Activated CD4-positive, alpha-beta T cell treated with anti-CD3 and anti-CD28 coated beads, Interleukin-2, amount 10 ng/mL, durations not matched to agents 24 days and 14 days (primary cell): ENCODE data around the gene ULBP1. TPM values are rescaled to one million over a fixed set of nuclear protein-coding genes. Genes with fewer than 3 reads are reported as not detected.
"Not testable (repeated sequence)": the region's sequence is repeated elsewhere in the genome, so short reads cannot be mapped to it uniquely, and the experiment has no call there.

Source experiments
- DNase-seq: peaks from one replicate; pipeline ENCODE4 v3.0.0; 2022
- H3K27ac Mint-ChIP-seq: one replicate; pipeline ENCODE4 v1.8.0; 2022; ENCODE audit warnings: mild to moderate bottlenecking, mixed read lengths
- H3K27me3 Mint-ChIP-seq: one replicate; pipeline ENCODE4 v1.8.0; 2022; ENCODE audit warnings: mixed read lengths
- H3K36me3 Mint-ChIP-seq: one replicate; pipeline ENCODE4 v1.8.0; 2022; ENCODE audit warnings: low read depth, mild to moderate bottlenecking, mixed read lengths
- H3K4me1 Mint-ChIP-seq: one replicate; pipeline ENCODE4 v1.8.0; 2021; ENCODE audit warnings: mixed read lengths
- H3K4me3 Mint-ChIP-seq: one replicate; pipeline ENCODE4 v1.8.0; 2022; ENCODE audit warnings: mild to moderate bottlenecking, moderate library complexity, mixed read lengths
- H3K9me3 Mint-ChIP-seq: one replicate; pipeline ENCODE4 v1.8.0; 2021; ENCODE audit warnings: mixed read lengths
- intact Hi-C: fragments of 100-400 bp; cut with micrococcal nuclease; formaldehyde crosslinking; loops from one replicate; pipeline ENCODE4 v1.15.1; 2023
- total RNA-seq: library from RNA; stranded (reverse); gene quantifications from 2 replicates; pipeline ENCODE4 v1.2.3, GENCODE V29; 2022

ULBP1 gene
- 0.49 and 0.76 TPM in 2 replicates for total RNA-seq

DNA sequence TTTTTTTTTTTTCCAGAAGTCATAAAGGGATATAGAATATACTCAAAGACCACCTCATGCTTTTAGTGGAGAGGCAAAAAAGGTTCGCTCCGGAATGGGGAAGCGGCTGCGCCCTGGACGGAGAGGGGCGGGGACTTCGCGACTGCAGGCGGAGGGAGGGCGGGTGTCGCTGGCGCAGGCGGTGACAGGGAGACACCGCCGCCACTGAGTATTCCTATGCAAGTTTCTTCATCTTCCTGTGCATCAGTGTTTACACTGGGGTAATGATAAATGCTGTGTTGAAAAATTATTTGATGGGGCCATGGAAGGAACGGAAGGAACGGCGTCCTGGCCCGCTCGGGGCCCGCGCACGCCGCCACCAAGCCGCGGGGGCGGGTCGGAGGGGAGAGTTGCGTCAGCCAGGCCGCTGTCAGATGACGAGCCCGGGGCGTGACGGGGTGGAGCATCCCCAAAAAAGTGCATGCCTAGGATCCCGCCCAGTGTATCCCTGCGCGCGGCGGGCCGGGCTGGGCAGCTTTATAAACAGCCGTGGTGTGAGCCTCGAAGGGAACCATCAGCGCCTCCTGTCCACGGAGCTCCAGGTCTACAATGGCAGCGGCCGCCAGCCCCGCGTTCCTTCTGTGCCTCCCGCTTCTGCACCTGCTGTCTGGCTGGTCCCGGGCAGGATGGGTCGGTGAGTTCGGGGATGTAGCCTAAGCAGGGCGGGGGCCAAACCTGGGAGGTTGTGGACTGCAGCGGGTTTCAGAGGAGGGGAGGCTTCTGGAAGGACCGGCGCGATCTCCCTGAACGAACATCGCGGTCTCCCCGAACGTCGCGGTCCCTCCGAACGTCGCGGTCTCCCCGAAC is at the start of gene ULBP1:
Gene ULBP1, plus strand, starts transcription at position 482 of the 846 bp plus-strand sequence. Its CDS starts 107 bp downstream, at position 589.
- H3K4me3 Mint-ChIP-seq = peak within 1 kb of the TSS; percentile 95
- H3K27me3 Mint-ChIP-seq = peaks cover 74% of the 10 kb centered on the region
- H3K36me3 Mint-ChIP-seq = peaks cover 2% of the 10 kb centered on the region
- H3K27ac Mint-ChIP-seq = peak within 1 kb of the TSS; percentile 89
- intact Hi-C loops = loop anchor here (1.0 kb wide), 2 partner anchors 22 to 38 kb away; no protein-coding TSS in a partner anchor
- peak; percentile 96 for DNase-seq
- no peaks in the 10 kb centered on the region for H3K9me3 Mint-ChIP-seq
- H3K4me1 Mint-ChIP-seq = peaks cover 36% of the 10 kb centered on the region

GRCh38 chr6:149915970-149916865 is 47.5 kb upstream of the ULBP1 start:
- Mint-ChIP-seq H3K27ac (no peak overlapping the region), H3K4me3 (no peak overlapping the region), H3K4me1 (no peaks in the 10 kb centered on the region), H3K27me3 (peaks cover 44% of the 10 kb centered on the region), H3K36me3 (no peaks in the 10 kb centered on the region), H3K9me3 (no peaks in the 10 kb centered on the region)
- no peak for DNase-seq
- intact Hi-C loops = no loop called here

DNA sequence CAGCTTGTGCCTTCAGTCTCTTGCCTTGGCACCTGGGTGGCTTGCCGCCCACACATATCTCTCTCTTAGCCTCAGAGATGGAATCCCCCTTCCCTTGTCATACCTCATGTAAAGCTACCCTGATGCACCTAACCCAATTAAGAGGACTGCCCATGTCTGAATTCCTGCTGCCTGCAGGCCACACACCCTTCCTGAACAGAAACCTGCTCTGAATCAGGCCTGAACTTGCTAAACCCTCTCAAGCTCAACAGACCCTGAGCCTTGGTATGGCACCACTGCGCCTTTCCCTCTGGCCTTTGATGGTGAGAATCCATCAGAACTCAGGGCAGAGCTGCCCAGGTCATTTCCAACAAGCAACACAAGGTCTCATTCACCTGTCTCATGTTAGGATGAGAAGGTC is 46.1 kb upstream of the ULBP1 start:
- H3K4me1 Mint-ChIP-seq = peaks cover under 1% of the 10 kb centered on the region
- H3K27me3 Mint-ChIP-seq = peaks cover 55% of the 10 kb centered on the region
- no peak overlapping the region for H3K27ac Mint-ChIP-seq
- no peak for DNase-seq
- no peak overlapping the region for H3K4me3 Mint-ChIP-seq
- intact Hi-C loops = no loop called here
- H3K9me3 Mint-ChIP-seq = no peaks in the 10 kb centered on the region
- H3K36me3 Mint-ChIP-seq = no peaks in the 10 kb centered on the region

DNA sequence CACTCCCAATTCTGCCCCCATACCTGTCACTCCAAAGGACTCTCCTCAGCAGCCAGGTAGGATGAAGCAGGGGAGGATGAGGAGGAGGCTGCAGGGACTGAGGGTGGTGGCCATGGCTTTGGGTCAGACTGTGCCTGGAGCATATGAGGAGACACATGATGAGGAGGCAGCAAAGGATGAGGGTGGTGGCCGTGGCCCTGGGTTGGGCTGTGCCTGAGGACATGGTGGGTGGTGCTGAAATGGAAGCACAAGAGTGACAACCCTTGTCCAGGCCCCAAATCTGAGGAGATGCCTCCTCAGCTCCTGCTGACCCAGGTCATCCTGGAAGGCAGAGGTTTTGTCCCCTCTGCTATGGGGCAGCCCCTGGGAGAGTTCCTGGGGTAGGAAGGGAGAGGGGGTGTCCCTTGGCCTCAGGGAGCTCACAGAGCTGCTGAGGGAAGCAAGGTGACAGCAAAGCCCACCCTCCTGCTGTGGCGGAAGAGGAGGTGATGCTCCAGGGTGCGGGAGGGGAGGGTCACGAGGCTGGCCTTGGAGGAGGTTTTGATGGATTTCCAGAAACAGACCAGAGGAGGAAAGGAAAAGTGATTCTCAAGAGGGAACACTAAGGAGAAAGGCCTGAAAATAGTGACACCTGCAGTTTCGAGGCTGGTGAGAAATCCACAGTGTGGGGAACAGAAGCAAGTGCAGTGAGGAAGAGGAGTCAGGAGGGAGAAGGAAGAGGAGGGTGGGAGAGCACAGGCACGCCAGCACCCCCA is 45.4 kb upstream of the ULBP1 start:
- DNase-seq = no peak
- intact Hi-C loops = no loop called here
- no peak overlapping the region for H3K27ac Mint-ChIP-seq
- H3K4me3 Mint-ChIP-seq = no peak overlapping the region
- H3K9me3 Mint-ChIP-seq = no peaks in the 10 kb centered on the region
- no peaks in the 10 kb centered on the region for H3K36me3 Mint-ChIP-seq
- peaks cover 55% of the 10 kb centered on the region for H3K27me3 Mint-ChIP-seq
- H3K4me1 Mint-ChIP-seq = peaks cover 7% of the 10 kb centered on the region

DNA sequence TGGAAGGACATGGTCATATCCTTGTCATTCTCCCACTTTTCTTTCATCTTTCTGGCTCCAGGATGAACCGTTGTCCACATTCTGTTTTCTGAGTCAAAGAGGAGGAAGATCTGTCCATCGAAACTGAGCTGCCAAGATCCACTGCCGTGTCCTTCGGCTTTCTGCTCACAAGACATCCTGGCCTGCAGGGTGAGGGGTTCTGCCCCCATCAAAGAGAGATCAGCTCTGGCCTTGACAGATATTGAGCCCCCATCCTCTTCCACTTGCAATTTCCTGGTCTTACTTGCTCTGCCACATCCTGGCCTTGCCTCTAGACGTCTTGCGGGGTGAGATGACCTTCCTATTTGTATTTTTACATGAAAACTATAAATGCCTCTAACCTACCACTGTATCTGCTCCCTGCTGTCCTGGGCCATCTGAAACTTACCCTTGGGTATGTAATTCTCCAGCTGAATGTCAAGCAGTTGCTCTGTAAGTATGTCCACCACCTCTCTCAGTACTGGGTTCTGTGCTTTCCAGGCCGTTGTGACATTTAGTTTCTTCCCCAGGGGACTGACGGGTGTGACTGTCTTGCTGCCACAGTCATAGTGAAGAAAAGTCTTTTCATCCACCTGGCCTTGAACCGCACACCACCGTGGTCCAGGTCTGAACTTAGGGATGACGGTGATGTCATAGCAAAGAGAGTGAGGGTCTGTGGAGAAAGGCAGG is 44.5 kb upstream of the ULBP1 start:
- DNase-seq, H3K4me3 Mint-ChIP-seq, H3K27ac Mint-ChIP-seq: not testable (repeated sequence)

DNA sequence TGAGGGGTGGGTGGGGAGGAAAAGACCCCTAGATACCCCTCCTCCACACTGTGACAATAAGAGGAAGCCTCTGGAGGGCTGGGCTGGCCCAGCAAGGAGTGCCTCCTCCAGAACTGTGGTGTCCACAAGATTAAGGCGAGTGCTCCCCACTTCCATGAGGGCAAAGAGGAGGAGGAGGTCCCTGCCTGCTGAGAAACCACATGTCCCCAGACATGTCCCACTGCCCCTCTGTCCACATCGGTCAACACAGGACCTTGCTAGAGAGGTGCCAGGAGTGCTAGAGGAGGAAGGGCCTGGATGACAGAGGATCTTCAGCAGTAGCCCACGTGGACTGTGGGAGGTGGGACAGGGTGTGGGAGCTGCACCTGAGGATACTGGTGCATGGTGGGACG is 43.9 kb upstream of the ULBP1 start:
- Mint-ChIP-seq H3K27me3 (peaks cover 58% of the 10 kb centered on the region), H3K4me1 (peaks cover 11% of the 10 kb centered on the region), H3K27ac (no peak overlapping the region), H3K4me3 (no peak overlapping the region), H3K9me3 (no peaks in the 10 kb centered on the region), H3K36me3 (no peaks in the 10 kb centered on the region)
- no peak for DNase-seq
- intact Hi-C loops = loop anchor here (5.0 kb wide), 1 partner anchor 353 kb away; the partner anchor contains the start of gene GINM1

More for the DNA sequence above, 44.5 kb upstream of the ULBP1 start:
- peaks cover 56% of the 10 kb centered on the region for H3K27me3 Mint-ChIP-seq
- H3K4me1 Mint-ChIP-seq = peaks cover 11% of the 10 kb centered on the region
- H3K9me3 Mint-ChIP-seq, H3K36me3 Mint-ChIP-seq, intact Hi-C loops: not testable (repeated sequence)

- Mint-ChIP-seq H3K27ac (no peak overlapping the region), H3K4me3 (no peak overlapping the region), H3K36me3 (no peaks in the 10 kb centered on the region), H3K4me1 (peaks cover 19% of the 10 kb centered on the region), H3K27me3 (peaks cover 69% of the 10 kb centered on the region), H3K9me3 (no peaks in the 10 kb centered on the region)
- DNase-seq = no peak
- intact Hi-C loops = loop anchor here (5.0 kb wide), 1 partner anchor 354 kb away; the partner anchor contains the start of gene GINM1
Measured at GRCh38 chr6:149921361-149921760, 42.4 kb upstream of the ULBP1 start.

GRCh38 chr6:149922091-149922490 is 41.7 kb upstream of the ULBP1 start:
- H3K27me3 Mint-ChIP-seq = peaks cover 68% of the 10 kb centered on the region
- peak overlapping the region; percentile 54 for H3K4me3 Mint-ChIP-seq
- H3K4me1 Mint-ChIP-seq = peaks cover 20% of the 10 kb centered on the region
- DNase-seq, H3K36me3 Mint-ChIP-seq, H3K27ac Mint-ChIP-seq, H3K9me3 Mint-ChIP-seq: not testable (repeated sequence)
- intact Hi-C loops = loop anchor here (2.0 to 5.0 kb wide), 2 partner anchors 57 to 355 kb away; partner anchors contain the start of genes GINM1 and LRP11

- no peaks in the 10 kb centered on the region for H3K36me3 Mint-ChIP-seq
- intact Hi-C loops = loop anchor here (2.0 to 5.0 kb wide), 2 partner anchors 58 to 355 kb away; partner anchors contain the start of genes GINM1 and LRP11
- H3K4me1 Mint-ChIP-seq = peaks cover 20% of the 10 kb centered on the region
- peaks cover 73% of the 10 kb centered on the region for H3K27me3 Mint-ChIP-seq
- H3K27ac Mint-ChIP-seq = no peak within 1 kb of the TSS
- DNase-seq = peak; percentile 95
- H3K4me3 Mint-ChIP-seq = peak within 1 kb of the TSS; percentile 78
- H3K9me3 Mint-ChIP-seq = no peaks in the 10 kb centered on the region
Measured at GRCh38 chr6:149922642-149923326, 41.0 kb upstream of the ULBP1 start, which contains the start of gene RAET1G. RAET1G (minus strand) TSS chr6:149923121; CDS start chr6:149923010, 111 bp downstream.

DNA sequence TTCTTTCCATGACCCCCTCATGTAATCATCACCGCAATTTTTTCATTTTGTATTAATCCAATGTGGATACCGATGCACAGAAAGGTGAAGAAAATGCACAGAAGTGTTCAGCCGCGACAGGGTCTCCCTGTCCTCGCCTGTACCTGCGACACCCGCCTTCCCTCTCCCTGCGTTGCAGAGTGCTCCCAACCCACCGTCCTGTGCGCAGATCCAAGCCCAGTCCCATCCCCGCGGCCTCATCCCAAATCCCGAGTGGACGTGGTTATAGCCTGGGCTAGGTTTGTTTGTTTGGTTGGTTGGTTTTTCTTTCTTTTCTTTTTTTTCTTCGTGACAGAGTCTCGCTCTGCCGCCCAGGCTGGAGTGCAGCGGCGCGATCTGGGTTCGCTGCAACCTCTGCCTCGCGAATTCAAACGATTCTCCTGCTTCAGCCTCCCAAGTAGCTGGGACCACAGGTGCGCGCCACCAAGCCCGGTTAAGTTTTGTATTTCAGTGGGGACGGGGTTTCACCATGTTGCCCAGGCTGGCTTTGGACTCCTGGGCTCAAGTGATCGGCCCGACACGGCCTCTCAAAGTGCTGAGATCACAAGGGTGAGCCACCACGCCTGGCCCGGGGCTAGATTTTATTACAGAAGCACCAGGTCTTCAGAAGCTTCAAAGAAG is 40.3 kb upstream of the ULBP1 start:
- intact Hi-C loops = loop anchor here (2.0 to 5.0 kb wide), 2 partner anchors 59 to 356 kb away; partner anchors contain the start of genes GINM1 and LRP11
- peaks cover 20% of the 10 kb centered on the region for H3K4me1 Mint-ChIP-seq
- H3K9me3 Mint-ChIP-seq = no peaks in the 10 kb centered on the region
- H3K4me3 Mint-ChIP-seq = peak overlapping the region; percentile 78
- H3K27ac Mint-ChIP-seq = no peak overlapping the region
- H3K27me3 Mint-ChIP-seq = peaks cover 79% of the 10 kb centered on the region
- peak; percentile 58 for DNase-seq
- no peaks in the 10 kb centered on the region for H3K36me3 Mint-ChIP-seq

DNA sequence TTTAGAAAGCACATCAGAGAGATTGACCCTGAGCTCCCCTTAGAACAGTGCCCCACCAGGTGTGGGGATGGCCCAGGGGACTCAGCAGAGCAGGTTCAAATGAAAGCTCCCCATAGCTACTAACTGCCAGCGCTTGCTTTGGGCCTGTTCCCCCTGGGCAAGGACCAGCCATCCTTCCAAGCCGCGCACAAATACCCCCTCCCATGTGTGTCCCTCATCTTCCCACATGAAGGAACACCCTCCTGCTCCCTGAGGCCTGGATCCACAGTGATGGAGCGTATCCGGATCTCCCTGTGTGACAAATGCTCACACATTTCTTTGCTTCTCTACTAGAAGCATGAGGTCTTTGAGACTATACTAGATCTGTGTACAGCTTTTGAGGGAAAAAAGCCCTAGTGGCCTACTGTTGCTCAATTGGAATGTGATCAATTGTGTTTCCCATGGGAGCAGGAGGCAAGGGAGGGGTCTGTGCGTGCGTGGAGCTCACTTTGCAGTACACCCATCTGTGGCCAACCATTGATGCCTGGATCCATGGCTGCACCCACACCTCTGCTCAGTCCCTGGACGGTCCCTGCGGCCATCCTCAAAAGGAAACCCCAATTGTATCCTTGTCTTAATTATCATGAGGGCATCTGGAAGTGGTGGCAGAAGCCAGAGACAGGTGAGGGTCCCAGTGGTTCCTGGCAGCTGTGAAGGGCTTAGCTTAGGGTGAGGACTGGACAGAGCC is 39.4 kb upstream of the ULBP1 start:
- Mint-ChIP-seq H3K9me3 (no peaks in the 10 kb centered on the region), H3K4me3 (peak overlapping the region; percentile 33), H3K4me1 (peaks cover 20% of the 10 kb centered on the region), H3K27me3 (peaks cover 81% of the 10 kb centered on the region), H3K36me3 (no peaks in the 10 kb centered on the region), H3K27ac (no peak overlapping the region)
- intact Hi-C loops = loop anchor here (2.0 to 5.0 kb wide), 2 partner anchors 200 to 357 kb away; partner anchors contain the start of gene GINM1
- no peak for DNase-seq
